ENCODE data around the gene MAP3K1.

MAP3K1 gene

DNA sequence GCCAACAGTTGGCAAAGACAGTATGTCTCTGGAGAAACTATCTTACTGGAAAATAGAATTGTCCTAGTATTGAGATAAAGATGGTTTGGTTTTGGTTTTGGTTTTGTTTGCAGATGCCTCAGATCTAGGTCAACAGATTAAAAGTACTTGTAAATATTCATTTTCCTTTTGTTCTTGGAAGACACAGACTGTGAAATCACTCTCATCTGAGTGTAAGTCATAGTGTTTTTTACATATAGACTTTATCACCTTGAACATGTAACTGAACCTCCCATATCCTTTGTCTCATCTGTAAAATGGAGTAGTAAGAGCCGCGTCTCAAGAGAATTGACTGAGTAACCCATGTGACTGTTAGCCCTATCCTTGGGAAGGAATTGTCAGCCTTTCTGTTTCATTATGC, 34.3 kb downstream of the MAP3K1 start:
- no peak for DNase-seq

DNA sequence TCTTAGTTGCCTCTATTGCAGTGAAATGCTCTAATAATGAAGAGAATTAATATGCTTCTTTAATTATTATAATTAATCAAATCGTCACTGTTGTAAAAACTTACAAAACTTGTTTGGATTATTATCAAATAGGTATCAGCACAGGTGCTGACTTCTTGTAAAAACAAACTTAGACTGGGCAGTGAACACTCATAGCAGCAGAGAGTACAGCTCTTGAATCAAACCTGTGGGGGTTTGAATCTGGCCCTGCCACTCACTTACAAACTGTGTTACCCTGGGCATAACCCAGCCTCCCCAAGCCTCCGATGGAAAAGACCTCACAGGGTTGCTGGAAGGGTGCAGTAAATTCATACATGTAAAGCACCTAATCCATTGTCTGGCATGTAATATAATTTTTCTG, 35.1 kb downstream of the MAP3K1 start:
- no peak for DNase-seq

DNA sequence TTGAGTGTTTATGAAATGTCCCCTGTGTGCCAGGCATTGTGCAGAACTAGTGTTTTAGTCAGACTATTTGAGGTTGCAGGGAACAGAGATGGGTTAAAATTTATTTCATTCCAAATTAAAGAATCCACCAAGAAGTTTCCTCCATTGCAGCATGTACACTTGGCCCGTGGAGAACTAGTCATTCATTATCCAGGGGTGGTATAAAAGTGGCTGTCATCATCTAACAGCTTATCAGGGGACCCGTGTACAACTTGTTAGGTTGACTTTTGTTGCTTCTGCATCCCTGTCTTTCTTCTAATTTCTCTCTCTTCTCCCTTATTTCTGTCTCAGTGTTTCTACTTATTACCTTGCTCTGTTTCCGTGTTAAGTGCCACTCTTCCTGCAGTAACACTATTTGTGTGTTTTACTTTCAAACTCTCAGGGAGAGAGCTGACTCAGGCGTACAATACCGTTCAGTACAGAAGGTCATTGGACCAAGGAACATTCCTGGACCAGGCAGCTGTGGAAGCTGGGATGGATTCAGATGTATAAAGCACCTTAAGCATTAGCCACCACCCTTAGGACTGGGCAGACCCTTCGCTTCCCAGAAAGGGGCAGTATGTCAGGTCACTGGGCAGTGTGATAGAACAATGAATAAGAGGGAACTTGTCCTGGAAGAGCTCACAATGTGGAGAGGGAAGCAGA, 36.1 kb downstream of the MAP3K1 start:
- no peak for DNase-seq

DNA sequence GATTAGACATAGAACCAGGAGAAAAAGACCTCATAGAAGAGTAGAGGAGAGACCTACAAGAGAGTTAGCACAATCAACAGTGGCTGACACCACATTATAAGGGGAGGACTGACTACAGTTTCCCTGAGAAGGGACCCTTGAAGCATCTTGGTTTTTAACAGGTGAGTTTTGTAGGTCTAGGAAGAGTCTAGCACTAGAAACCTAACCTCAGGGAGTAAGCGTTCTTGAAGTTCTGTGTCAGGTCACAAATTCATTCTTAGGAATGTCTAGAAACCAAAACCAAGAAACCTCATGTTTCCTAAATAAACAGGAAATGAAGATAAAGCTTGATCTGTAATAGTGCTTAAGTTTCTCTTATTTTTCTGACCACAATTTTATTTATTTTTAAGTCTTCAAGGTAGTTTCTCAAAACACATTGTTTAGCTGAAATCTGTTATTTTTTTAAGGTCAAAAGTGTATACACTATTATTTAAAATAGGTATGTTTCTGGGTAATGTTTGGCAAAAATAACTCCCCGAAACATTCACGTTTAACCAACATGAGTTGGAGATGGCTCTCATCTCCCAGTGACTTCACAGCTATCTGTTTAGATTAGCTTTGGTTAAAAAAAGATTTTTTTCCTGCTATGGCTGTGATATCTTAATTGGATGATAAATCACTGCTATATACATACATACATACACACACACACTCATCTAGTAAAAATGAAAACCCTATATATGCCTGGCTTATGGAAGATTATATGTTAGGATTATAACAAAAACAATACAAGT, 37.1 kb downstream of the MAP3K1 start:
- DNase-seq = no peak

DNA sequence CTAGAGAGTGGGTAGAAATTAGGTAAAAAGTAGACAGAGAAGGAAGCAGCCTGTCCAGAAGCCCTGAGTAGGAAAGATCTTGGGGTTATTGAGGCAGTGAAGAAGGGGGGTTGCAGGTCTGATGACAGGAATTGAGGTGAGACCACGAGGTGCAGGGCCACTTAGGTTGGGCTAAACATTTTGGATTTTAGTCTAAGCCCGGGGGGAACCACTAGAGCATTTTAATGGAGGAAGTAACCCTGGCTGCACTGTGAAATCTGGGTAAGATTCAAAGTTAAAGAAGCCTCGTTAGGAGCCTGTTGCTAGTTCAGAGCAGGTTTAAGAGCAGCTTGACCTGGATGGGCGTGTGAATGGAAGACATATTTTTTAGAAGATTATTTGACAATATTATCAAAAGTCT, 38.3 kb downstream of the MAP3K1 start:
- DNase-seq = no peak

DNA sequence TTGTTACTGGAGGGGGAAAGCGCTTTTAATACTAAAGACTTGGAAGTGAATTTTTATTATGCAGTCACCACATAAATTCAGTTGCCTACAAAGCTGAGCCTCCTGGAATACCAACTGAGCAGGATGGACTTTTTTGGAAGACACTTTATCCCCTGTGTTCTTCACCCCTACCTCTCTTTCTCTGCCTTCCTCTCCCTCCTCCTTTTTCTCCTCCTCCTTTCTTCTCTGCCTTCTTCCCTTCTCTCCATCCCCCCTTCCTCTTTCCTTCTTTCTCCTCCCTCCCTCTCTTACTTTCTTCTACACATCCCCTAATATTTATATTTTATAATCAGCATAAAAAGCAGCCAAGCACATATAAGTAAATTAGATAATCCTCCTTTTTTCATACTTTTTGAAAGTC, 39.6 kb downstream of the MAP3K1 start:
- no peak for DNase-seq

DNA sequence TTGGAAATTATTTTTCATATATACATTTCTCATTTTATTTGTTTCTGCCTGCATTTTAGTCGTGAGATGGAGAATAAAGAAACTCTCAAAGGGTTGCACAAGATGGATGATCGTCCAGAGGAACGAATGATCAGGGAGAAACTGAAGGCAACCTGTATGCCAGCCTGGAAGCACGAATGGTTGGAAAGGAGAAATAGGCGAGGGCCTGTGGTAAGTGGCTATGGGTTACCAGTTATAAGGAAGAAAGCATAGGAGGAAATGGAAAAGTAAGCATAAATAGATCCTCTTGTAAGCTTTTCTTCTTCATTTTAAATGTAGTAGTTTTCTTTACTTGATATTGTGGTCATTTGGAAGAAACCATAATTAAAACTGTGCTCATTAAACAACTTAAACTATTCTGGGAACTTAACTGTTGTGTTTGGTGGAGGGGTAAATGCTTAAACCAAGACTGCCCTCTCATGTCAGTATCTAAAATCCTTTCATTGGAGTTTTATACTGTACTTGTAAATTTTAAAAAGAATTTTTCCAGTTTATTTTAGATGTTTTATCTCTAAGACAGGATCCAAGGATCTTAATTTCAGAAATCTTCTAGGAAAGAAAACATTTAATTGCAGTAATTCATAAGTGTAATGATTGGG, 41.3 kb downstream of the MAP3K1 start:
- DNase-seq = no peak

DNA sequence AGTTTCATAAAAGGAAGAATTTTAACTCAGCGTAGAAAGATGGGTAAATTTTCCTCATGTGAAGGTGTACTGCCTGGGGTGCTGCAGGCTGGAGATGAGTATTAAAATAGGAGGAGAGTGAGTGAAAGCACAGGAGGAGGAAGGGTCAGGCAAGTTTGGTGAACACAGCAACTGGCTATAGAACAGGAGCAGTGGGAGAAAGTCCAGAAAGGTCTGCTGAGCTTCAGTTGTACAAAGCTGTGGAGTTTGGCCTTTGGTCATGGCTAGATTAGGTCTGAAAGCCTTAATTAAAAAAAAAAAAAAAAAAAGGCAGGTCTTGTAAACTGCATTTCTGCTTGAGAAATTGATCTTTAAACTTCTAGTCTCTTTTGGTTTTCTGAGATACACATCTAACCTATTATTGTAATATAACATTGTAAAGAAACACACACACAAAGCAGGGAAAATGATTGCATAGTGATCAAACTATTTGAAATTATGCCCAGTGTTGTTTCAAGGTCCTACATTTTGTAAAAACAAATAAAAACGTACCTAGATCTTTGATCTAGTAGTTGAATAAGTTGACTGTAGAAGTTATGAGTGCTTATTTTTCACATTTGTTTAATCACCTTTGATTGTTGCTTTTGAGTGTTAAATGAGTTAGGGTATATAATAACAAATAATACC, 43.6 kb downstream of the MAP3K1 start:
- DNase-seq = no peak

DNA sequence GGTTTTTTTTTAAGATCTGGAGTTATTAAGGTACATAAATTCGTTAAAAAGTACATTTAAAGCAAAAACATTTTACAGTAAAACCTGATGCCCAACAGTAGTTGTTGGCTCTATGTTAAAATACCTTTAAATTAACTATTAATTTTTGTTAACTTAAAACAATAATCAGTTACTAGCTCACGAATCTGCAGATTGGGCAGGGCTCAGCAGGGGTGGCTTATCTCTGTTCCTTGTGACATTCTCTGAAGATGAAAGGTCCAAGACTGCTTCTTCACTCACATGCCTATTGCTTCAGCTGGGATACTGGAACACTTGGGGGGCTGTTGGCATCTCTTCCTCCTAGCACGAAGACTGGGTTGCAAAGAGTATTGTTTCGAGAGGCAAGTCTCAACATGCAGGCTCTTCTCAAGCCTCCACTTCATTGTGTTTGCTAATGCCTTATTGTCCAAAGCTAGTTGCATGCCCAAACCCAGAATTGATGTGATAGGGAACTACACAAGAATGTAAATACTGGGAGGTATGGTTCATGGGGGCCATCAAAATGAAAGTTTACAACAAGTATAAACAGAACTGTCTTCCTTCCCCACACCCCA, 46.6 kb downstream of the MAP3K1 start:
- DNase-seq = no peak

DNA sequence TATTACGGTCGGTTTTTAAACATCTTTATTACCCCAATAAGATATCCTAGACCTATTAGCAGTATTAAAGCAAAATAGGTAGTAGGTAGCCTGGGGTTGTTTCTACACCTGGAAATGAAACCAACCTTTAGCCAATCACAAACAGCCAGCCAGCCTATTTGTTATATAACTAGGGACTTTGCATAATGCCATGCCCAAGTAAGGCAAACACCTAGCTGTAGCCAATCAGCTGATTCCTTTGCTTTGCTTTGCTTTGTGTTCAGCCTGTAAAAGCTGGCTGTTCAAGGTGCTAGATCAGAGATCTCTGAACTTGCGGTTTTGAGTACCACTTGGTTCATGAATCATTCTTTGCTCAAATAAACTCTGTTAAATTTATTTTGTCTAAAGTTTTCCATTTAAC, 47.6 kb downstream of the MAP3K1 start:
- no peak for DNase-seq

DNA sequence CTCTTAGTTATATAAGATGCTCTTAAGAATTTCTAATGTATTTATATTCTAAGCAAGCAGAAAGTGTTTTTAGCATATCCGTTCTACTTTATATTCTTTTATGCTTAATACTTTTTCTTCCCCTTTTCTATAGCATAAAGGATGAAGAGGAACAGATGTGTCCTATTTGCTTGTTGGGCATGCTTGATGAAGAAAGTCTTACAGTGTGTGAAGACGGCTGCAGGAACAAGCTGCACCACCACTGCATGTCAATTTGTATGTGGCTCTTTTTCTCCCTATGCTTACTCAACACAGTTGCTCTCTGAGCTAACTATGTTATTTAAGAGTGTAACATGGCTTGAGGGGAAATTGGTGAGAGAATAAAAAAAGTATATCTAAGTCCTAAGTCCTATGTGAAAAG, 56.4 kb downstream of the MAP3K1 start:
- DNase-seq = peak; percentile 59

DNA sequence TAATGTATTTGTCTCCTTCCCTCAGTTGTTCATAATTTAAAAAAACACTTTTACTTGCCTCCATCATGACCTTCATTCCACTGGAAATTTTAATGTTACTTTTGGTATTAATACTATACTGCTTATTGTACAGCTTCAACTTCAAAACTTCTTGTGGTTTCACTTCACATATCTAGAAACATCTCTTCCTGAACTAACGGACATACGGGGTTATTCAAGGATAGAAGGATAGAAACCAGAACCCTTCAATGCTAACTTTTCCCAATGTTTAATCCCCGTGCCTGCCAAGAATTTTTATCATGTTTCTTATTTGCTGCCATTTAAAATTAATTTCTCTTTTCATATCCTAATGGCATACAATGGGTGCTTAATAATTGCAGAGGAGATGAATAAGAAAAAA, 57.7 kb downstream of the MAP3K1 start:
- DNase-seq = peak; percentile 20

DNA sequence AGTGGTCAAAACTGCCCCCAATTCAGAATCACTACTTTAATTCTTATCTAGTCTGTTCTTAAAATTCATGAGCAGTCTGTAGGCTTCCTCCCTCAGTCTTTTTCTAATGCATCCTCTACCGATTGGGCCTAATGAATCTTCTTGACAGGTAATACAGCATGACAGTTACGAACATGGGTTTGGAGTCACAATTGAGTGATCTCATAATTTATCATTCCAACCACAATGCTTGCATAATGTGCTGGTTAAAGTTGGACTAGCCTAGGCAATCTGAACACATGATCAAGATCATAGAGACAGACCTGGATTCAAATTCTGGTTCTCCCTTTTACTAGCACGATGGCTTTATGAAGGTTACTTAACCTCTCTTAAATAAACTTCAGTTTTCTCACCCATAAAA, 61.0 kb downstream of the MAP3K1 start:
- peak; percentile 60 for DNase-seq

DNA sequence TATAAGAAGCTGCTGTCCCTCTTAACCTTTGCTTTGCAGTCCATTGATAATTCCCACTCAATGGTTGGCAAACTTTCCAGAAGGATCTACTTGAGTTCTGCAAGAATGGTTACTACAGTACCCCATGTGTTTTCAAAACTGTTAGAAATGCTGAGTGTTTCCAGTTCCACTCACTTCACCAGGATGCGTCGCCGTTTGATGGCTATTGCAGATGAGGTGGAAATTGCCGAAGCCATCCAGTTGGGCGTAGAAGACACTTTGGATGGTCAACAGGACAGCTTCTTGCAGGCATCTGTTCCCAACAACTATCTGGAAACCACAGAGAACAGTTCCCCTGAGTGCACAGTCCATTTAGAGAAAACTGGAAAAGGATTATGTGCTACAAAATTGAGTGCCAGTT, 66.2 kb downstream of the MAP3K1 start:
- DNase-seq = no peak

DNA sequence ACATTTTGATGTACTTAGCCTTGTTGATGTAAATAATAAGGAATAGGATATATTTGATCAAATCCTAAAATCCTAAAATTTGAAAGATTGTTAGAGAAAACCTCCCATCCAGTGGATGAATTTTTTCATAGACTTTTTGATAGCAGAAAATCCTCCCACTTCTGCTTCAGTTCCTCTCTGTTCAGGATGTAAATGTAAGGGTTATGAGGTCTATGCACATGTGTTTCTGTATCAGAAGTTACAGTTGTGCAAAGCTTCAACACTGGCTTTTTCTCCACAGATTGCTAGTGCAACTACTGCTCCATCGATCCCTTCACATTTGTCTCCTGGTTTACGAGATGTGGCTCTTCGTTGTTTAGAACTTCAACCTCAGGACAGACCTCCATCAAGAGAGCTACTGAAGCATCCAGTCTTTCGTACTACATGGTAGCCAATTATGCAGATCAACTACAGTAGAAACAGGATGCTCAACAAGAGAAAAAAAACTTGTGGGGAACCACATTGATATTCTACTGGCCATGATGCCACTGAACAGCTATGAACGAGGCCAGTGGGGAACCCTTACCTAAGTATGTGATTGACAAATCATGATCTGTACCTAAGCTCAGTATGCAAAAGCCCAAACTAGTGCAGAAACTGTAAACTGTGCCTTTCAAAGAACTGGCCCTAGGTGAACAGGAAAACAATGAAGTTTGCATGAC, 78.1 kb downstream of the MAP3K1 start:
- DNase-seq = no peak

DNA sequence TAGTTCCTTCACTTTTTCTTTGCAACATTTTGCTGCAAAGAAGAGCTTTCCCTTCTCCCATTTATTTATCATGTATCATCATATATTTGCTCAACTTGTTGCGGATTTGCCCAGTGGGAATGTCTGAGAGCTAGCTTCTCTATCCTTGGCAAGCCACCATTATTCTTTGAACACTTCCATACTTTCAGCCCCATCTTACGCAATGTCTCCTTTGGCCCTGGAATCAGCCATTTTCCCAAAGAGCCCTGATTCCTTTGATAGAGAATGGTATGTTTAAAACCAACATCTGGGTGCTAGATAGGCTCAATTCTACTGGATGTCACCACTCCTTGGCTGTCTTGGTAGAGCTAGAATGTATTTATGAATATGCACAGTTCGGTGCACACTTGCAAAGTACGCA, 81.4 kb downstream of the MAP3K1 start:
- DNase-seq = no peak

DNA sequence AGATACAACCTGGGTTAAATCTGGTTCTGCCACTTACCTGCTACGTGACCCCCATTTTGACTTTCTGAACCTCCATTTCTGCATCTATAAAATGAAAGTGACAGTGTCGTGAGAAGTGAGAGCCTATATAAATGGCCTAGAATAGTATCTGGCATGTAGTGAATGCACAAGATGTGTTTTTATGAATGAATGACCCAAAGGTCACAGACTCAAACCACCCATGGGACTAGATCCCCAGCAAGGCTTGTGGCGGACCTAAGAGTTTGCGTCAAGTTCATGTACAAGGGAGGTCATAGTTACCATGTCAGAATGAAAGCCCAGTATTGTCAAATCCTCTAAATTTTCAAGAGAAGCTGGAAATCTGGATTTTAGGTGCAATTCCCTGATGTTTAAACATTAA, 82.9 kb downstream of the MAP3K1 start:
- no peak for DNase-seq

DNA sequence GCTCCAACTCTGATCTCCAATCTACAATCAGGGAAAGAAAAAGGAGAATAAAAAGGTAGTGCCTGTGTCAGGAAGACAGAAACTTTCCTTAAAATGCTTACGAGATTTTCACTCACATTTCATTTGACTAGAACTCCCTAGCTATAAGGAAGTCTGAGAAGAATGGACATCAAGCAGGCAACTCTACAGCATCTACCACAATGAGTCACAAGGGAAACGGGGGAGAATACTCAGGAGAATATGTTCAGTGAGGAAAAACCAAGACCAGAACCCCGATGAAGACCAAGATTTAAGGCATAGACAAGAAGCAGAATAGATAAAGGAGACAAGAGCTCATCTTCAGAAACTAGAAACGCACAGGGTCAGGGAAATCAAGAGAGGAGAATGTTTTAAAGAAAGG, 85.0 kb downstream of the MAP3K1 start:
- peak; percentile 25 for DNase-seq

DNA sequence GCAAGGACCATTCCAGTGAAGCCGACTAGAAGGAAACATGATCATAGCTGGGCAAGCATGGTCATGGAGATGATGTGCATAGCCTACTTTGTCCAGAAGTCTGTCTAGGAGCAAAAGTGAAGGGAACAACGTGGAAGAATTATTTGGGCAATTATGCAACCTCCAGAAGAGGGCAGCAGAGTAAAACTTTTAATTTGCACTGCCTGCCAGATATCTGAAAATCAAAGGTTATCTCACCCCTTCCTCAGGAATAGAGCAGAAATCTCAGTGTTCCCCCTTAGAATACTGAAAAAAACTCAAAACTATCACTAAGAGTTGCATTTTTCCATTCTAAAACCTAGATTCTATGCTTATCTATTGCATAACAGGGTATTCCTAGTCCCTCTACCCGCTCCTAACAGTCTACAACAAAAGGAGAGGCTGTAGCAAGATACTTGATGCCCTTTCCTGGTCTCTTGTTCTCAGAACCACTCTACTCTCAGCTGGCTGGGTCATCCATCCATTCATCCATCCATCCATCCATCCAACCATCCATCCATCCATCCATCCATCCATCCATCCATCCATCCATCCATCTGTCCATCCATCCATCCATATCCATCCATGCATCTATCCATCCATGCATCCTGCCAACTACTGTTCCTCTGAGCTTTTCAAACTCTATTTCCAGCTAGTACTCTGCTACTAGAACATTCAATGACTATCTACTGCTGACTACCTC, 85.7 kb downstream of the MAP3K1 start:
- DNase-seq = peak; percentile 73

DNA sequence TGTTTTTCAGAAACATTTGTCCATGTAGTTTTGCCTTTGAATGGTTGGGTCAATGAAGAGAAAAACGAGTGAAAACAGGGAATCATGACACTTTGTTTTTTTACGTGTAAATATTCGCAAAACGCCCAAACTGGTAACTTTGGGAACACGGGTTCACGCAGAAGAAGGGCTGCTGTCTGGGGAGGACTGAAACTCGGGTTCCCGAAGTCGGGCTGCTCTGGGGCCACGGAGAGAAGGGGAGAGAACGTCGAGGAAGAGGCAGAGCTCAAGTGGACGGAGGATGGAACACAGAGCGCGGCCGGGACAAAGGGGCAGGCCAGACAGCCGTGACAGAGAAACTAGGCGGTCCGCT, 93.6 kb downstream of the MAP3K1 start:
- no peak for DNase-seq

DNA sequence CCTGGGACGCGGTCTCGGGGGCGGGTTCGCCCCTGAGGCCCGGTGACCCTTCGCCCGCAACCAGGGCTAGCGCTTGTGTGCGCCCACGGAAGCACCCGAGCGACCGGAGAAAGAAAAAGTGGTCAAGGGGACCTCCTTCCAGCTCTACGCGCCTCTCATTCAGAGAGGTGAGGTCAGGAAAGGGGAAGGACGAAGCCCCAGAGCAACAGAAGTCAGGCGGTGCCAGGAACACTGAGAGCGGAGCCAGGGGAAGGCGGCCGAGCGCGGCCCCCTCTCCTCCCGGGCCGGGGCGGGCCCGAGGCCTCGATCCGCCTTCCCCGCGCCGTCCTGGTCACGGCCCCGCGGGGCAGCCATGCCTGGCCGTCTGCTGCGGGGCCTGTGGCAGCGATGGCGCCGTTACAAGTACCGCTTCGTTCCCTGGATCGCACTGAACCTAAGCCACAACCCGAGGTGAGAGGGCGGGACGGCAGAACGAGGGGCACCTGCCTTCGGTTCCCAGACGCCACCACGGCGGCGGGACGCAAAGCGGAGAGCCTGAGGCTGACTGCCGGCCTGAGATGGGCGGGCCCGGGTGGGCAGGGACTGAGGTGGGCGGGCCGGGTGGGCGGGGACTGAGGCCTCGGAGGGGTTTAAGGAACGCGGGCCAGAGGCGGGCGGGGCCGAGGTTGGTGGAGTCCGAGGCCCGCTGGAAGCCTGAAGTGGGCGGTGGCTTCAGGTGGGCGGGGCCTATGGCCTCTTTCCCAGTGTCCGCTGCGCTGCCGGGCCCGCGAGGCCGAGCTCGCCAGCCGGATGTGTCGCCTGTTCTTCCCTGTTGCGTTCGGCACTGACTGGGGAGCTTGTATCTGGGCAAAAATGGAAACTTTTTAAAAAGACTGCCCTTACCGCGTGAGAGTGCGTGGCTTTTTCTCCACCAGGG, 94.2 kb downstream of the MAP3K1 start, which contains the start of gene SETD9:
Gene SETD9 (plus strand): TSS at position 303 of the 916 bp plus-strand sequence. CDS start 50 bp downstream, at position 353.
- DNase-seq = peak; percentile 99
